Stimulated activated CD8-positive, alpha-beta memory T cell treated with anti-CD3 and anti-CD28 coated beads, Interleukin-12 subunit alpha, Interleukin-12 subunit beta, amount 100 ng/mL, for 24 hours (primary cell): ENCODE data around the gene CHTF18.

Source experiments
- DNase-seq: peaks from one replicate; pipeline ENCODE4 v3.0.0-alpha.2; 2020; ENCODE audit errors: extremely low read depth

CHTF18 gene

DNA sequence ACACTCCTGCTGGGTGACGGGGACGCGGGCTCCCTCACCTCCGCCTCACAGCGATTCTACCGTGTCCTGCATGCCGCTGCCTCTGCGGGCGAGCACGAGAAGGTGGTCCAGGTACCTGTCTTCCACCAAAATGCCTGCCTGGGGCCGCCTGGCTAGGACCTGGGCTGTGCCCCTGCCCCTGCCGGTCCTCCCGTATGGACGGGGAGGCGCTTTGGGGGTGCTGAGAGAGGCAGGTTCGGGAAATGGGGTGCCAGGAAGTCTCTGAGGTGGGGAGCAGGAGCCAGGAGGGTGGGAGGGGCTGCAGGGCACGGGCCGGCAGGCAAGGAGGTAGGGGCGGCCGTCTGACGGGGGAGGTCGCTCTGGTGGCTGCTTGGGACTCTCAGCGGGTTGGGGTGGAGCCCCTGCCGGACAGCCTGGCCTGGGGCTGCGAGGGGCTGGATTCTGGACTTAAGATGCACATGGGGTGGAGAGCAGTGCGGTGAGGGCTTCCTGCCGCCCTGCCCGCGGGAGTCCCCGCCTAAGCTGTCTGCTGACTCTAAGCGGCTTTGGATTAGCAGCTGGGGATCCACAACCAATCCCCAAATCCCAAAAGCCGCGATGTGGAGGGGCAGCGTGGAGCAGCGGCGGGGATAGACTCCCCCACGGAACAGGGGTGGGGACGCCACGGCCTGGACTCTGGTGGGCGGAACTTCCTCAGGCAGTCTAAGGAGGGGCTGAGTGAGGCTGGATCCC, 5.8 kb downstream of the CHTF18 start:
- no peak for DNase-seq

DNA sequence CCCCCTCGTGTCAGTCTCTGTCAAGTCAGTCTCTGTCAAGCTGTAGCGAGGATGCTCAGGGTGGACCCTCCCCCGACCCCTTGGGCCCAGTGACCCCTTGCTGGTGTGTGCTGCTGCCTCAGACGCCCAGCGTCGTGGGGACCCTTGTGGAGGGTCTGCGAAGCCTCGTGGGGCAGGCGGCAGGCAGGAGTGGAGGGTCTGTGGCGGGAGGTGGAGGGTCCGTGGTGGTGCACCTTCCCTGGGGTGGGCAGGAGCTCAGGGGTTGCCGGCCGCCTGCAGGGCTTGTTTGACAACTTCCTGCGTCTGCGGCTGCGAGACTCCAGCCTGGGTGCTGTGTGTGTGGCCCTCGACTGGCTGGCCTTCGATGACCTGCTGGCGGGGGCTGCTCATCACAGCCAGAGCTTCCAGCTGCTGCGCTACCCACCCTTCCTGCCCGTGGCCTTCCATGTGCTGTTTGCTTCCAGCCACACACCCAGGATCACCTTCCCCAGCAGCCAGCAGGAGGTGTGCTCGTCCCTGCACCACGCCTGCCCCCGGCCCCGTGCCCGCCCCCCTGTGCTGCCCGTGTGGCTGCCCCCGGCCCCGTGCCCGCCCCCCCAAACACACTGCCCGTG, 6.5 kb downstream of the CHTF18 start:
- DNase-seq, result no peak

DNA sequence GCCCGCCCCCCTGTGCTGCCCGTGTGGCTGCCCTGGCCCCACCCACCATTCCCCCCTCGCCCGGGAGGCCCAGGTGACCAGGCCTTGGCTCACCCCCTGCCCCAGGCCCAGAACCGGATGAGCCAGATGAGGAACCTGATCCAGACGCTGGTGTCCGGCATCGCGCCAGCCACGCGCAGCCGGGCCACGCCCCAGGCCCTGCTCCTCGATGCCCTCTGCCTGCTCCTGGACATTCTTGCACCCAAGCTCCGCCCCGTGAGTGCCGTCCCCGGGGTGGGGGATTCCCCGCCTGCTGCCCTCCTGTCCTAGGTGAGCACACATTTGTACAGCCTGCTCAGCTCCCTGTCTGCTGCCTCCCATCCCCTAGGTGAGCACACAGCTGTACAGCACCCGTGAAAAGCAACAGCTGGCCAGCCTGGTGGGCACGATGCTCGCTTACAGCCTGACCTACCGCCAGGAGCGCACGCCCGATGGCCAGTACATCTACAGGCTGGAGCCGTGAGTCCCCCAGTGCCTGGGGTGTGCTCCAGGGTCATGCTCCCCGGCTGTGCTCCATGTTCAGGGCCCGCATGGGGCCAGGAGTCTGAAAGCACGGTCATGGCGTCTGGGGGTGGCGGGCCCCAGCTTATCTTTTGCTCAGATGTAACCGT, 7.3 kb downstream of the CHTF18 start:
- DNase-seq, result no peak

- DNase-seq, result no peak
These were observed 8.1 kb downstream of the CHTF18 start for GRCh38 chr16:796296-797119.

DNA sequence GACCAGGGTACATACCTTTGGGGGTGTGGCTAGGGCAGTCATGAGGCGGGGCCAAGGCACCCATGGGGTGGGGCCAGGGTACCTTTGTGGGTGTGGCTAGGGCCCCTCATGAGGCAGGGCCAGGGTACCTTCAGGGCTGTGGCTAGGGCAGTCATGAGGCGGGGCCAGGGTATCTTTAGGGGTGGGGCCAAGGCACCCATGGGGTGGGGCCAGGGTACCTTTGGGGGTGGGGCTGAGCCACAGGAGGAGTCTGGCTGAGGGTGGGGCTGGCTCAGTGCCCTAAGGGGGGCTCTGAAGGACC, 8.7 kb downstream of the CHTF18 start:
- no peak for DNase-seq

GRCh38 chr16:797686-798085, 9.3 kb downstream of the CHTF18 start:
- no peak for DNase-seq

DNA sequence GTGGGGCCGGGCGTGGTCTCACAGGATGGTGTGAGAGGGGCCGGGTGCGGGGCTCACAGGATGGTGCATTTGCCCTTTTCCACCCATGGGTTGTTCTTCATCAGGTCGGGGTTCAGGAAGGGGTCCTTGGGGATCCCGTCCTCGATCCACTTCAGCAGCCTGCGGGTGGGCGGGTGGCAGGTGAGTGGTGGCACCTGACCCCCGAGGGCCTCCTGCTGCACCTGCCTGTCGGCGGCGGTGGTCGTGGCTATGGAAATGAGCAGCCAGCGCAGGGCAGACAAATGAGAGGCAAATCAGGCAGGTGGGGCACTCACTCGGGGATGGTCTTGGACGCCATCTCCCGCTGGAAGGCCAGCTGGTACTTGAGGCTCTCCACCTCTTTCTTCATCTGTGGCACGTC, 10.2 kb downstream of the CHTF18 start:
- DNase-seq, result no peak

GRCh38 chr16:799111-799947, 10.9 kb downstream of the CHTF18 start:
- no peak for DNase-seq

GRCh38 chr16:799948-800833, 11.8 kb downstream of the CHTF18 start, which contains the start of gene GNG13:
Gene GNG13, minus strand, starts transcription at chr16:800734. Its CDS starts 1,657 bp downstream, at chr16:799077.
- no peak for DNase-seq

- DNase-seq, result no peak
These were observed 12.6 kb downstream of the CHTF18 start for GRCh38 chr16:800834-801511.

DNA sequence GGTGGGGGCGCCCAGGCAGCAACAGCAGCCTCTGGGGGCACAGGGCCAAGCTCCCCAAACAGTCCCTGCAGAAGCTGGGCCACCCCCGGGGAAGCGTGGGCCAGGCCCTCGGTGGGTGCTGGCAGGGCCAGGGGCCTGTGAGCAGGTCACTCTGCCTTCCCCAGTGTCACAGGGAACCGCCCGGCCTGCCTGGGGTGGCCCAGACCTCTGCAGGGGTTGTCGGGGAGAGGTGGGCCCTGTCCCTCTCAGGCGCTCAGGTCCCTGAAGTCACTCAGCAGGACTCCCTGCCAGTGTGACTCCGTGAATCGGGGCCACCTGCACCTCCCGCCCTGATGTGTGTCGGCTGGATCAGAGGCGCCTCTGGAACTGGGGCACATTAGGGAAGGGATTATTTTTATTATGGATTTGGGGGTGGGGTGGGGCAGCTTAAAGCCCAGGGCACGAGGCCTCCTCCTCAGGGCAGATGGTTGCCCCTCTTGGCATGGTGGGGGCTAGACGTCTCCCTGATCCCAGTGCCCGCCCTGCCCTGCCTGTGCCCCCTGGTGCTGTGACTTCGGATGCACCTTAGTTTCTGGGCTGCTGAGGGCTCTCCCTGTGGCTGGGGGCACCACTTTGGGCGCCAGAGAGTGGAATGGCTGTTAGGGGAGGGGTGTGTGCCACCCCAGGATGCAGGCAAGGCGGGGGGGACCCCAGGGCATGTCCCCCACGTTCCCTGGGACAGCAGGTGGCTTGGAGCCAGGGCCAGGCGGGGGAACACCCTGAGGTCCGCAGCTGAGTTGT, 13.4 kb downstream of the CHTF18 start:
- DNase-seq, result no peak

DNA sequence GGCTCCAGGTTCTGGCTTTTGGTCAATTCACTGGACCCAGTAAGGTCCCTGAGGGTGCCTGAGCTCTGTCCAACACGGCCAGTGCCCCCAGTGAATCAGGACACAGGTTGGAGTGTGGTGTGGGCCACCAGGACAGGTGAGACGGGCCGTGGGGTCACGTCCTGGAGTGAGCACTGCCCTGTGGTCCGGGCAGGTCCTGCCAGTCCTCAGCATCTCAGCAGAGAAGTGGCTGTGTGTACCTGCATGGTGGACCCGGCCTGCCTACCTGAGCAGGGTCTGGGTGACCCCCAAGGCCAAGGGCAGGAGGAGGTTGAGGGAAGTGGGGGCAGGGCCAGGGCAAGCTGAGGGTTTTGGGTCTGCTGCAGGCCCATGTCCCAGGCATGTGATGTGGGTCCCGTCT, 14.0 kb downstream of the CHTF18 start:
- no peak for DNase-seq

GRCh38 chr16:802914-803753, 14.7 kb downstream of the CHTF18 start:
- DNase-seq, result no peak

- DNase-seq, result no peak
These were observed 15.3 kb downstream of the CHTF18 start for GRCh38 chr16:803754-804080.

DNA sequence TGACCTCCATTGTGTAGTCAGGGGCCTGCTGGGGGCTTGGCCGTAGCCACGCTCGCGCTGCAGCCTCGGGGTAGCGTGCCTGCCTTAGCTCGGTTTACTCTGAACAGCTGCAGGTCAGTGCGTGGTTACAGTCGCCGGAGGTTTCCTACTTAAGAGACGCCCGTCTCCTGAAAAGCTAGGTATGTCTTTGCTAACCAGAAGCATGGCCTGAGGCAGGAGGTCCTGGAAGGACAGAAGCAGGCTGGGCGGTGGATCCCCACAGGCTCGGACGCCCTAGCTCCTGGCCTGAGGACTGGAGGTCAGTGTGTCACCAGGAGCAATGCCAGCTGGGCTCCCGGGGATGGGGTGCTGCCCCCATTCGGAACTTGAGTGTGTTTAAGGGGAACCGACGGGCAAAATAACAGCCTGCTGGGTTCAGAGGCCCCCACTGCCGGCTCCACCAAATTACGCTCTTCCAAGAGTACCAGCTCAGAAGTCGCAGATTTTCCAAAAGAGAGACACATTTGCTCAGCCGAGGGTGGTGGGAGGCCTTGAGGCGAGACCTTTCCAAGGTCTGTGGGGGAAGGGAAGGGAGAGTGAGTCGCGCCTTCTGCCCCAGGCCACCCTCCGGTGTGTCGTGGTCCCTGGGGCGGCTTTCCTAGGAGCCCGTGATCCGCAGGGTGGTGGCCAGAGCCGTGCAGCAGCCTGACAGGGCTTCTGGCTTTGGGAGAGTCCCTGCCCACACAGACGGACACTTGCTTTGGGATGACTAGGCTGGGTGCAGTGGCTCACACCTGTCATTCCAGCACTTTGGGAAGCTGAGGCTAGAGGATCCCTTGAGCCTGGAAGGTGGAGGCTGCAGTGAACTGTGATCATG, 16.0 kb downstream of the CHTF18 start:
- DNase-seq, result no peak

GRCh38 chr16:805474-805873, 17.1 kb downstream of the CHTF18 start:
- DNase-seq, result no peak

DNA sequence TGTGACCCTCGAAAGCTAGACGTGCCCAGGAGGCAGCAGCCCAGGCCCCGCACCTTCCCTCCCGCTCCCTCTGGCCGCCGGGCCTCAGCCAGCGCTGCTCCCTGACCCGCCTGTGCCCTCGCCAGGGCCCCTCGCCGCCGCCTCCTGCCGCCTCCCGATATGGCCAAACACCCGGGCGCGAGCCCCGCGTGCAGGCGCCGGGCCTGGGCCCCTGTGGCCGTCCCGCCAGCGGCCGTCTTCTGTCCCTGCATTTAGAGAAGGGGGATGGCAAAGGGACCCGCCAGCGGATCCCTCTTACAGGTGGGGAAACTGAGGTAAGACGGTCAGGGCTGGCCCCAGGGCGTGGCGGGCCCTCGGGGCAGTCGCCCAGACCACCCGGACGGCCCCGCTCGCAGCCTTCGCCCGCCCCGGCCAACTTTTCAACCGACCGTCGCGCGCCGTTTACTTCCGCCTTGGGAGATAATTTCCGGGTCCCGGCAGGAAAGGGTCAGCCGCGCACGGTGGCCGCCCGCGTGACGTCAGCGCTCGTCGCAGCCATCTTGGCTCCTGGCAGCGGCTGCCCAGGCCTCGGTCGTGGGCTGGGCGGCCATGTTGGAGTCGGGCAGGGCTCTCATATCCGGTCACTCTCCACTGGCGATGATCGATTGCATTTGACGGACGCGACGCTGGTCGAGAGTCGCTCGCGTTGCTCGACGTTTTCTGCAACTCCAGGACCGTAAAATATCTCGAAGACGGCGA, 19.1 kb downstream of the CHTF18 start:
- peak; percentile 65 for DNase-seq
